GM04503 (cell line): ENCODE data around the gene CYP1A1.

Experiments
- DNase-seq: peaks from one replicate; pipeline ENCODE4 v3.0.0-alpha.2; 2012; ENCODE audit warnings: low read depth

The CYP1A1 gene

DNA sequence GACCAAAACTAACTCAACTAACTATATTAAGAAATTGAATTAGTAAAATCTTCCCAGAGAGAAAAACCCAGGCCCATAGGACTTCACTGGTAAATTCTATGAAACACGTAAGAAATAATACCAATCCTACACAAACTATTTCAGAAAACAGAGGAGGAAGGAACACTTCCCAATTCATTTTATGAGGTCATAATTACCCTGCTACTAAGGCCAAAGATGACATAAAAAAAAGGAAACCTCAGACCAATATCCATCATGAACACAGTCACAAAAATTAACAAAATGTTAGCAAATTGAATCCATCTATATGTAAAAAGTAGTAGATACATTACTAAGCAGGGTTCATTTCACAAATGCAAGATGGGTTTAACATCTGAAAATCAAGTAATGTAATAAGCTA, 33.0 kb downstream of the CYP1A1 start:
- no peak for DNase-seq

DNA sequence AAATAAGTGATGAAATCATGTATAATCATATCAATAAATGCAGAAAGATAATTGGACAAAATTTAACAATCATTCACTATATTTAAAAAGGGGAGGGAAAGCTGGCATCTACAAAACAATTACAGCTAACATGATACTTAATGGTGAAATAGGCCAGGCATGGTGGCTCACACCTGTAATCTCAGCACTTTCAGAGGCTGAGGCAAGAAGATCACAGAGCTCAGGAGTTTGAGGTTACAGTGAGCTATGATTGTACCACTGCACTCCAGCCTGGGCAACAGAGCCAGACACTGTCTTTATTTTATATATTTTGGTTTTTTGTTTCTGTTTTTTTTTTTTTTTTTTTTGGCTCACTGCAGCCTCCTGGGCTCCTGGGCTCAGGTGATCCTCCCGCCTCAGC, 41.6 kb downstream of the CYP1A1 start:
- no peak for DNase-seq

DNA sequence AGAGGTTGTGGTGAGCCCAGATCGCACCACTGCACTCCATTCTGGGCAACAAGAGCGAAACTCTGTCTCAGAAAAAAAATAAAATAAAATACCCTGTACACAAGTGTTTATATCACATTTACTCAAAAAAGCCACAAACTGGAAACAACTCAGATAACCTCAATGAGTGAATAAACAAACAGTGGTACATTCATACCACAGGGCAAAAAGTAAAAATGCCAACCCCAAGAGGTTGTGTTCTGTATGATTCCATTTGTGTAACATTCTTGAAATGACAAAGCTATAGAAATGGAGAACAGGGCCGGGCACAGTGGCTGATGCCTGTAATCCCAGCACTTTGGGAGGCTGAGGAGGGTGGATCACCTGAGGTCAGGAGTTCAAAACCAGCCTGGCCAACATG, 42.4 kb downstream of the CYP1A1 start:
- DNase-seq, result no peak

DNA sequence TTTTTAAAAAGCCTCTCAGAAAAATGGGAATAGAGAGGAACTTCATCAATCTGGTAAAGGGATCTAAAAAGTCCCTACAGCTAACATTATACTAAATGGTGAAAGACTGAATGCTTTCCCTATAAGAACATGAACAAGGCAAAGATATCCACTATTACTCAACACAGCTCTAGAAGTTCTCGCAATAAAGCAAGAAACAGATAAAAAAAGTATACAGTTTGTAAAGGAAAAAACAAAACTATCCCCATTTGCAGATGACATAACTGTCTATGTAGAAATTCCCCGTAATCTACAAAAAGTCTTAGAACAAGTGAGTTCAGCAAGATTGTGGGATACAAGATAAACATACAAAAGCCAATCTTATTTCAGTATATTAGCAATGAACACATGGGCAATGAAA, 44.9 kb downstream of the CYP1A1 start:
- no peak for DNase-seq

DNA sequence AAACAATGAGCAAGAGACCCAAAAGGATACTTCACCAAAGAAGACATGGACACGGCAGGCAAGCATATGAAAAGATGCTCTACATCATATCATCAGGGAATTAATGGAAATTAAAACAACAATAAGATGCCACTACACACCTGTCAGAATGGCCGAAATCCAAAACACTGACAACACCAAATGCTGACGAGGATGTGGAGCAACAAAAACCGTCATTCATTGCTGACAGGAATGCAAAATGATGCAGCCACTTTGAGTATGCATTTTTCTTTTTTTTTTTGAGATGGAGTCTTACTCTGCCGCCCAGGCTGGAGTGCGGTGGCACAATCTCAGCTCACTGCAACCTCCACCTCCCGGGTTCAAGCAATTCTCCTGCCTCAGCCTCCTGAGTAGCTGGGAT, 48.5 kb downstream of the CYP1A1 start:
- DNase-seq, result no peak

DNA sequence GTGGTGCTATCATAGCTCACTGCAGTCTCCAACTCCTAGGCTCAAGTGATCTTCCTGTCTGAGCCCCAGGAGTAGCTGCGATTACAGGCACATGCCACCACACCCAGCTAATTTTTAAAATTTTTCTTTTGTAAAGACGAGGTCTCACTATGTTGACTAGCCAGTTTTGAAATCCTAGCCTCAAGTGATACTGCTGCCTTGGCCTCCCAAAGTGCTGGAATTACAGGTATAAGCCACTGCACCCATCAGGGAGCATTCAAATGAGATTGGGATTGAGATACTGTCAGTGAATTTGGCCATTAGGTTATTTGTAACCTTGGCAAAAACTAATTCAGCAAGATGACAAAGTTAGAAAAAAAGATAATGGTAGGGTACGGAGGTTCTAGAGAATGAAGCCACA, 51.2 kb downstream of the CYP1A1 start:
- DNase-seq, result no peak

DNA sequence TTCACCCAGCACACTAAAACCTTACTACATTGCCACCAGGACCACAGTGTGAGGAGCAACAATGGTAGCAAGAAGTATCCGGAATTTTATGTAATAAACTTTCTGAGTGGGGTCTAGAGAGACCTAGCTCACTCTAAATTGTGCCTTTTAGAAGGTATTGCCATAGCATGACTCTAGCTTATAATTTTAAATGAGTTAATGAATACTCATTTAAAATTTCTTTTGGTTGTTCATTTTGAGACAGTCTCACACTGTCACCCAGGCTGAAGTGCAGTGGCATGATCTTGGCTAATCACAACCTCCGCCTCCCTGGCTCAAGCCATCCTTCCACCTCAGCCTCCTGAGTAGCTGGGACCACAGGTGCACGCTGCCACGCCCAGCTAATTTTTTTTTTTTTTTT, 55.7 kb downstream of the CYP1A1 start:
- DNase-seq, result no peak
